ENCODE measurements around the gene UBAC1. TPM values are rescaled to one million over a fixed set of nuclear protein-coding genes. Genes with fewer than 3 reads are reported as not detected.

Gene UBAC1
- total RNA-seq, 2 donors from 2014 or later: 37.9 to 39.3 TPM

- peaks cover 16% of the 10 kb centered on the region for H3K36me3 ChIP-seq
- no peak for TF ChIP-seq CTCF (IDR thresholded peaks at IDR 0.05)
- no peak overlapping the region for H3K27ac ChIP-seq
- DNase-seq (ENCODE audit: low spot score): no peak
- no peak for ATAC-seq (ENCODE audit: insufficient number of reproducible peaks, low FRiP score, low read depth)
- H3K4me3 ChIP-seq: no peak overlapping the region
- H3K27me3 ChIP-seq (replicated peaks; ENCODE audit: insufficient read depth): no peaks in the 10 kb centered on the region
- no peaks in the 10 kb centered on the region for H3K9me3 ChIP-seq
- no peaks in the 10 kb centered on the region for H3K4me1 ChIP-seq (ENCODE audit: control insufficient read depth in 1 of 2, low read depth in 2 of 2)
These were observed 33.8 kb downstream of the UBAC1 start for GRCh38 chr9:135927195-135928013.

GRCh38 chr9:135926402-135927194, 34.6 kb downstream of the UBAC1 start:
- H3K9me3 ChIP-seq: no peaks in the 10 kb centered on the region
- no peak overlapping the region for H3K27ac ChIP-seq
- H3K4me3 ChIP-seq: no peak overlapping the region
- no peak for TF ChIP-seq CTCF (IDR thresholded peaks at IDR 0.05)
- DNase-seq (ENCODE audit: low spot score): no peak
- H3K36me3 ChIP-seq: peaks cover 12% of the 10 kb centered on the region
- H3K27me3 ChIP-seq (replicated peaks; ENCODE audit: insufficient read depth): no peaks in the 10 kb centered on the region
- H3K4me1 ChIP-seq (ENCODE audit: control insufficient read depth in 1 of 2, low read depth in 2 of 2): no peaks in the 10 kb centered on the region
- ATAC-seq (ENCODE audit: insufficient number of reproducible peaks, low FRiP score, low read depth): no peak

GRCh38 chr9:135925496-135926133, 35.6 kb downstream of the UBAC1 start:
- TF ChIP-seq CTCF (IDR thresholded peaks at IDR 0.05): no peak
- Histone ChIP-seq H3K27me3 (replicated peaks; ENCODE audit: insufficient read depth) (no peaks in the 10 kb centered on the region), H3K4me3 (no peak overlapping the region), H3K36me3 (peaks cover 2% of the 10 kb centered on the region), H3K9me3 (no peaks in the 10 kb centered on the region), H3K4me1 (ENCODE audit: control insufficient read depth in 1 of 2, low read depth in 2 of 2) (no peaks in the 10 kb centered on the region), H3K27ac (no peak overlapping the region)
- ATAC-seq (ENCODE audit: insufficient number of reproducible peaks, low FRiP score, low read depth) (no peak), DNase-seq (ENCODE audit: low spot score) (no peak)

- no peak for TF ChIP-seq CTCF (IDR thresholded peaks at IDR 0.05)
- Histone ChIP-seq H3K27me3 (replicated peaks; ENCODE audit: insufficient read depth) (no peaks in the 10 kb centered on the region), H3K4me1 (ENCODE audit: control insufficient read depth in 1 of 2, low read depth in 2 of 2) (no peaks in the 10 kb centered on the region), H3K9me3 (no peaks in the 10 kb centered on the region), H3K27ac (no peak overlapping the region), H3K4me3 (no peak overlapping the region), H3K36me3 (no peaks in the 10 kb centered on the region)
- ATAC-seq (ENCODE audit: insufficient number of reproducible peaks, low FRiP score, low read depth) (no peak), DNase-seq (ENCODE audit: low spot score) (no peak)
These were observed 36.4 kb downstream of the UBAC1 start for GRCh38 chr9:135924628-135925338.

Measured in thoracic aorta (tissue), 2 donors.